Liver (tissue), 9 donors: Measurements from ENCODE around the gene SPDEF. TPM values are rescaled to one million over a fixed set of nuclear protein-coding genes. Genes with fewer than 3 reads are reported as not detected.
A peak's percentile ranks its signal among the peaks of the same experiment; 100 is the strongest.

Experiments used
- DNase-seq: peaks from one replicate; pipeline ENCODE4 v3.0.0-alpha.2; 2017; ENCODE audit warnings: low spot score
- H3K27ac ChIP-seq, 2 donors: one replicate each; pipeline ENCODE4 v1.7.0; 2013; ENCODE audit warnings: inconsistent platforms in 2 of 2, low read length in 2 of 2, control low read depth in 1 of 2, low read depth in 1 of 2, mild to moderate bottlenecking in 1 of 2
- H3K27me3 ChIP-seq, 4 donors: one replicate each; pipeline versions ENCODE4 v1.6.1 to v1.7.0; 2013; ENCODE audit warnings: low read length in 3 of 4, inconsistent platforms in 1 of 4, mild to moderate bottlenecking in 1 of 4, moderate library complexity in 1 of 4; ENCODE audit not compliant: control insufficient read depth in 4 of 4, insufficient read depth in 4 of 4
- H3K36me3 ChIP-seq, 4 donors: one replicate each; pipeline versions ENCODE4 v1.6.1 to v1.7.0; 2013; ENCODE audit warnings: low read length in 3 of 4, mild to moderate bottlenecking in 3 of 4, low read depth in 1 of 4, moderate library complexity in 1 of 4; ENCODE audit not compliant: control insufficient read depth in 4 of 4, insufficient read depth in 3 of 4
- H3K4me1 ChIP-seq, 4 donors: one replicate each; pipeline versions ENCODE4 v1.6.1 to v1.7.0; 2013; ENCODE audit warnings: low read length in 3 of 4, mild to moderate bottlenecking in 3 of 4, moderate library complexity in 1 of 4; ENCODE audit not compliant: control insufficient read depth in 4 of 4, insufficient read depth in 4 of 4
- H3K4me3 ChIP-seq, 3 donors: one replicate each; pipeline versions ENCODE4 v1.6.1 to v1.7.0; 2013; ENCODE audit warnings: low read length in 3 of 3, control low read depth in 1 of 3, low read depth in 1 of 3, mild to moderate bottlenecking in 1 of 3
- H3K9ac ChIP-seq, 2 donors: one replicate each; pipeline ENCODE4 v1.7.0; 2013; ENCODE audit warnings: low read length in 2 of 2, mild to moderate bottlenecking in 2 of 2, moderate library complexity in 2 of 2, control low read depth in 1 of 2, low read depth in 1 of 2
- H3K9me3 ChIP-seq, 4 donors: one replicate each; pipeline versions ENCODE4 v1.6.1 to v1.7.0; 2013; ENCODE audit warnings: low read length in 3 of 4; ENCODE audit not compliant: control insufficient read depth in 4 of 4
- EGR1 ChIP-seq, 2 donors: IDR thresholded peaks; 2 replicates each; pipeline ENCODE4 v1.6.1; 2016 to 2018; ENCODE audit warnings: antibody characterized with exemption in 2 of 2, low read depth in 2 of 2
- FOXA2 ChIP-seq: IDR thresholded peaks from 2 replicates; pipeline ENCODE4 v1.6.1; 2016; ENCODE audit warnings: antibody characterized with exemption
- HNF4G ChIP-seq: IDR thresholded peaks from 2 replicates; pipeline ENCODE4 v1.6.1; 2016; ENCODE audit warnings: antibody characterized with exemption
- JUND ChIP-seq, 2 donors: IDR thresholded peaks; 2 replicates each; pipeline ENCODE4 v1.6.1; 2016; ENCODE audit warnings: antibody characterized with exemption in 2 of 2
- RAD21 ChIP-seq, 2 donors: IDR thresholded peaks; 2 replicates each; pipeline ENCODE4 v1.6.1; 2016; ENCODE audit warnings: antibody characterized with exemption in 2 of 2, mild to moderate bottlenecking in 2 of 2
- SP1 ChIP-seq: IDR thresholded peaks from 2 replicates; pipeline ENCODE4 v1.6.1; 2018; ENCODE audit warnings: antibody characterized with exemption, mild to moderate bottlenecking
- ZBTB33 ChIP-seq: IDR thresholded peaks from 2 replicates; pipeline ENCODE4 v1.6.1; 2016; ENCODE audit warnings: antibody characterized with exemption
- whole genome bisulfite sequencing: extraction: QIAGEN DNeasy Blood & Tissue Kit; methylation state at CpG from one replicate; pipeline ENCODE4 v1.1.7; 2013; 5-methylcytosine and 5-hydroxymethylcytosine counted together
- polyA plus RNA-seq, 2 donors: library from polyadenylated mRNA; stranded (reverse) in 1 of 2; unstranded in 1 of 2; fragments of 200-250 nt in 1 of 2; fragments of >200 nt in 1 of 2; fragmentation: Nextera tagmentation in 1 of 2; extraction: Ambion mirVana in 1 of 2; gene quantifications; one replicate each; pipeline versions ENCODE4 v1.2.1 to v1.2.3, GENCODE V29; 2013 to 2015
- total RNA-seq, 2 donors: library from RNA; depleted of rRNA; stranded (reverse); fragments of >200 nt; gene quantifications; one replicate each; pipeline ENCODE4 v1.2.3, GENCODE V29; 2014
- TF ChIP-seq, protein P1 (sequence below): fragments of 150-350 bp; IDR thresholded peaks from 2 replicates; pipeline ENCODE4 v1.5.1; 2017; ENCODE audit warnings: improper control_type of control experiment, low read depth, low read length; ENCODE audit not compliant: missing input control
- donor health status: healthy.
- donor health status: healthy.
- donor health status: healthy.
- donor health status: healthy.
- donor health status: healthy.

Gene SPDEF
- total and polyA plus RNA-seq, 4 donors: 0.05 to 0.09 TPM; not detected in 2

DNA sequence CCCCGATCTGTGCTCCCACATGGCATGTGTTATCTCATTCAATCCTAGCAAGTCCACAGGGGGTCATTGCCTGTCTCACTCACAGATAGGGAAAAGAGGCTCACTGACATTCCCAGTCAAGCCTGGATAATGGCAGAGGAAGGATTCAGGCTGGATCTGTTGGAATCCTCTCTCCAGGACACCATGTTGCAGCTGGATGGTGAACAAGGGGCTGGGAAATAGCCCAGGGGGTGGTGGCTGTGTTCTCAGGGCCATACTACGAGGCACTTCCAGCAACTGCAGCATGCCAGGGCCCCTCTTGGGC, 5.0 kb upstream of the SPDEF start:
- H3K36me3 ChIP-seq: no peaks in the 10 kb centered on the region
- no peak overlapping the region for H3K27ac ChIP-seq
- TF ChIP-seq SP1 (no peak), FOXA2 (no peak), JUND (IDR thresholded peaks at IDR 0.05) (no peak), ZBTB33 (no peak)
- TF ChIP-seq, protein P1, sequence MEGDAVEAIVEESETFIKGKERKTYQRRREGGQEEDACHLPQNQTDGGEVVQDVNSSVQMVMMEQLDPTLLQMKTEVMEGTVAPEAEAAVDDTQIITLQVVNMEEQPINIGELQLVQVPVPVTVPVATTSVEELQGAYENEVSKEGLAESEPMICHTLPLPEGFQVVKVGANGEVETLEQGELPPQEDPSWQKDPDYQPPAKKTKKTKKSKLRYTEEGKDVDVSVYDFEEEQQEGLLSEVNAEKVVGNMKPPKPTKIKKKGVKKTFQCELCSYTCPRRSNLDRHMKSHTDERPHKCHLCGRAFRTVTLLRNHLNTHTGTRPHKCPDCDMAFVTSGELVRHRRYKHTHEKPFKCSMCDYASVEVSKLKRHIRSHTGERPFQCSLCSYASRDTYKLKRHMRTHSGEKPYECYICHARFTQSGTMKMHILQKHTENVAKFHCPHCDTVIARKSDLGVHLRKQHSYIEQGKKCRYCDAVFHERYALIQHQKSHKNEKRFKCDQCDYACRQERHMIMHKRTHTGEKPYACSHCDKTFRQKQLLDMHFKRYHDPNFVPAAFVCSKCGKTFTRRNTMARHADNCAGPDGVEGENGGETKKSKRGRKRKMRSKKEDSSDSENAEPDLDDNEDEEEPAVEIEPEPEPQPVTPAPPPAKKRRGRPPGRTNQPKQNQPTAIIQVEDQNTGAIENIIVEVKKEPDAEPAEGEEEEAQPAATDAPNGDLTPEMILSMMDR: no peak
- H3K4me1 ChIP-seq: no peaks in the 10 kb centered on the region
- WGBS: 96% methylated on average over 2 of the region's 2 CpGs
- no peak overlapping the region for H3K4me3 ChIP-seq
- peaks cover 0 to 5% (median 2%) of the 10 kb centered on the region in 4 donors for H3K9me3 ChIP-seq
- H3K9ac ChIP-seq: no peak overlapping the region
- H3K27me3 ChIP-seq: no peaks in the 10 kb centered on the region
- DNase-seq: no peak

GRCh38 chr6:34560366-34561226, 4.5 kb upstream of the SPDEF start:
- Histone ChIP-seq H3K27ac (no peak overlapping the region), H3K4me1 (no peaks in the 10 kb centered on the region)

More at GRCh38 chr6:34560366-34561226, 4.5 kb upstream of the SPDEF start:
- peak in 1 of 2 donors; percentile 26 for TF ChIP-seq RAD21 (IDR thresholded peaks at IDR 0.05)
- no peak for TF ChIP-seq HNF4G
- no peak for TF ChIP-seq EGR1 (IDR thresholded peaks at IDR 0.05; ENCODE audit: low read depth in 2 of 2)
- TF ChIP-seq ZBTB33: no peak
- Histone ChIP-seq H3K9me3 (peaks cover 0 to 5% (median 2%) of the 10 kb centered on the region in 4 donors), H3K36me3 (no peaks in the 10 kb centered on the region), H3K4me3 (no peak overlapping the region), H3K27me3 (no peaks in the 10 kb centered on the region), H3K9ac (no peak overlapping the region)
- WGBS: 61% methylated on average over 20 of the region's 20 CpGs
- DNase-seq: peak; percentile 77
